Smooth muscle cell (in vitro differentiated cells): ENCODE results near the gene ATXN7L1. TPM values are rescaled to one million over a fixed set of nuclear protein-coding genes. Genes with fewer than 3 reads are reported as not detected.

Experiments
- DNase-seq: peaks from one replicate; lab custom pipeline; 2025; ENCODE audit not compliant: unreplicated experiment; lab: John Stamatoyannopoulos, UW
- H2AFZ ChIP-seq: fragments of 200-600 bp; sonication (generic); 2 replicates; pipeline ENCODE4 v1.6.0; 2016; ENCODE audit warnings: antibody characterized with exemption, low read depth, mild to moderate bottlenecking
- H3F3A ChIP-seq: fragments of 200-600 bp; sonication (generic); 2 replicates; pipeline ENCODE4 v1.6.0; 2017; ENCODE audit warnings: antibody characterized with exemption, low read depth
- H3K27ac ChIP-seq: fragments of 200-600 bp; sonication (generic); 2 replicates; pipeline ENCODE4 v1.5.1; 2016; ENCODE audit warnings: low read depth, mild to moderate bottlenecking
- H3K27me3 ChIP-seq: fragments of 200-600 bp; sonication (generic); 2 replicates; pipeline ENCODE4 v1.6.1; 2016; ENCODE audit warnings: low read depth, mild to moderate bottlenecking
- H3K36me3 ChIP-seq: fragments of 200-600 bp; sonication (generic); 2 replicates; pipeline ENCODE4 v1.5.1; 2016; ENCODE audit warnings: low read depth
- H3K4me1 ChIP-seq: fragments of 200-600 bp; sonication (generic); 2 replicates; pipeline ENCODE4 v1.5.1; 2016; ENCODE audit warnings: low read depth
- H3K4me2 ChIP-seq: fragments of 200-600 bp; sonication (generic); 2 replicates; pipeline ENCODE4 v1.6.0; 2016; ENCODE audit warnings: mild to moderate bottlenecking
- H3K4me3 ChIP-seq: fragments of 200-600 bp; sonication (generic); 2 replicates; pipeline ENCODE4 v1.5.1; 2016; ENCODE audit warnings: mild to moderate bottlenecking
- H3K79me2 ChIP-seq: fragments of 200-600 bp; sonication (generic); 2 replicates; pipeline ENCODE4 v1.6.0; 2016; ENCODE audit warnings: low read depth, mild to moderate bottlenecking
- H3K9ac ChIP-seq: fragments of 200-600 bp; sonication (generic); 2 replicates; pipeline ENCODE4 v1.6.0; 2016; ENCODE audit warnings: low read depth
- H3K9me3 ChIP-seq: fragments of 200-600 bp; sonication (generic); replicated peaks from 2 replicates; pipeline ENCODE4 v1.5.1; 2016; ENCODE audit warnings: low read depth
- H4K20me1 ChIP-seq: fragments of 200-600 bp; sonication (generic); 2 replicates; pipeline ENCODE4 v1.6.0; 2016; ENCODE audit warnings: low read depth
- CTCF ChIP-seq: fragments of 200-600 bp; sonication (generic); IDR thresholded peaks from 2 replicates; pipeline ENCODE4 v1.5.1; 2017; ENCODE audit warnings: borderline replicate concordance, mild to moderate bottlenecking, antibody characterized with exemption; ENCODE audit not compliant: insufficient read depth, poor library complexity, severe bottlenecking
- WGBS: methylation state at CpG from one replicate; pipeline ENCODE4 v1.1.7; 2016; ENCODE audit warnings: low lambda C conversion rate; 5-methylcytosine and 5-hydroxymethylcytosine counted together
- polyA plus RNA-seq: library from polyadenylated mRNA; unstranded; fragments of >200 nt; fragmentation: Nextera tagmentation; extraction: Ambion mirVana; gene quantifications from 2 replicates; pipeline ENCODE4 v1.2.1, GENCODE V29; 2016
- total RNA-seq: library from RNA; depleted of rRNA; stranded (reverse); fragments of >200 nt; gene quantifications from 2 replicates; pipeline ENCODE4 v1.2.3, GENCODE V29; 2014

The ATXN7L1 gene
- total and polyA plus RNA-seq, 2 experiments from 2014 or later, result 3.3 to 4.4 TPM

GRCh38 chr7:105769901-105770628 is 106.3 kb downstream of the ATXN7L1 start:
- no peak for TF ChIP-seq CTCF
- H3K27me3 ChIP-seq, result no peaks in the 10 kb centered on the region
- peaks cover 8% of the 10 kb centered on the region for H3K4me1 ChIP-seq
- H4K20me1 ChIP-seq, result peaks cover 11% of the 10 kb centered on the region
- no peak overlapping the region for H3K9ac ChIP-seq
- H3K27ac ChIP-seq, result peak overlapping the region; percentile 3
- 21% methylated on average over 9 of the region's 9 CpGs for WGBS
- H3K36me3 ChIP-seq, result no peaks in the 10 kb centered on the region
- H2AFZ ChIP-seq, result no peak overlapping the region
- peak overlapping the region; percentile 16 for H3K4me2 ChIP-seq
- H3F3A ChIP-seq, result peaks cover 6% of the 10 kb centered on the region
- H3K79me2 ChIP-seq, result no peaks in the 10 kb centered on the region
- H3K4me3 ChIP-seq, result no peak overlapping the region
- DNase-seq, result no peak
- H3K9me3 ChIP-seq, result no peaks in the 10 kb centered on the region

- TF ChIP-seq CTCF, result no peak
- no peak overlapping the region for H3K4me3 ChIP-seq
- H3K27me3 ChIP-seq, result no peaks in the 10 kb centered on the region
- H4K20me1 ChIP-seq, result peaks cover 11% of the 10 kb centered on the region
- no peak overlapping the region for H3K9ac ChIP-seq
- WGBS, result 94% methylated on average over 9 of the region's 9 CpGs
- H3K79me2 ChIP-seq, result no peaks in the 10 kb centered on the region
- peaks cover 3% of the 10 kb centered on the region for H3F3A ChIP-seq
- no peak overlapping the region for H3K4me2 ChIP-seq
- H3K9me3 ChIP-seq, result no peaks in the 10 kb centered on the region
- H3K4me1 ChIP-seq, result peaks cover 8% of the 10 kb centered on the region
- H3K27ac ChIP-seq, result no peak overlapping the region
- no peak for DNase-seq
- H2AFZ ChIP-seq, result no peak overlapping the region
- no peaks in the 10 kb centered on the region for H3K36me3 ChIP-seq
These were observed 107.4 kb downstream of the ATXN7L1 start for GRCh38 chr7:105768898-105769507.

GRCh38 chr7:105768117-105768516 is 108.3 kb downstream of the ATXN7L1 start:
- Histone ChIP-seq H3K9me3 (no peaks in the 10 kb centered on the region), H3K9ac (no peak overlapping the region), H3K4me3 (no peak overlapping the region), H3K4me2 (no peak overlapping the region), H3K79me2 (no peaks in the 10 kb centered on the region), H4K20me1 (peaks cover 11% of the 10 kb centered on the region), H2AFZ (no peak overlapping the region), H3K4me1 (peaks cover 7% of the 10 kb centered on the region), H3K27me3 (no peaks in the 10 kb centered on the region), H3K36me3 (no peaks in the 10 kb centered on the region), H3K27ac (no peak overlapping the region), H3F3A (peaks cover 3% of the 10 kb centered on the region)
- 61% methylated on average over 3 of the region's 3 CpGs for WGBS
- DNase-seq, result no peak
- no peak for TF ChIP-seq CTCF
